Central memory CD8-positive, alpha-beta T cell (primary cell): Measurements from ENCODE around the gene LSM4.

Experiments
- ATAC-seq: fragments of 150-1000 bp; cut with Tn5 transposase; replicated peaks from 2 replicates; pipeline ENCODE4 v1.10.0; 2022; ENCODE audit warnings: mild to moderate bottlenecking, moderate FRiP score, moderate number of reproducible peaks; ENCODE audit not compliant: poor library complexity, severe bottlenecking; ENCODE audit errors: extremely low read depth
- DNase-seq, 2 donors: peaks; one replicate each; pipeline ENCODE4 v3.0.0; 2021; ENCODE audit warnings: low spot score in 2 of 2
- H3K27ac Mint-ChIP-seq: one replicate; pipeline ENCODE4 v1.8.0; 2022; ENCODE audit warnings: low read depth, mild to moderate bottlenecking, moderate library complexity, mixed read lengths
- H3K27me3 Mint-ChIP-seq: one replicate; pipeline ENCODE4 v1.8.0; 2022; ENCODE audit warnings: mixed read lengths
- H3K36me3 Mint-ChIP-seq: one replicate; pipeline ENCODE4 v1.8.0; 2022; ENCODE audit warnings: mild to moderate bottlenecking, moderate library complexity, mixed read lengths; ENCODE audit not compliant: insufficient read depth
- H3K4me1 Mint-ChIP-seq: one replicate; pipeline ENCODE4 v1.8.0; 2022; ENCODE audit warnings: mixed read lengths
- H3K4me3 Mint-ChIP-seq: one replicate; pipeline ENCODE4 v1.8.0; 2022; ENCODE audit warnings: mild to moderate bottlenecking, moderate library complexity, mixed read lengths
- H3K9me3 Mint-ChIP-seq: one replicate; pipeline ENCODE4 v1.8.0; 2022; ENCODE audit warnings: mixed read lengths

The LSM4 gene

DNA sequence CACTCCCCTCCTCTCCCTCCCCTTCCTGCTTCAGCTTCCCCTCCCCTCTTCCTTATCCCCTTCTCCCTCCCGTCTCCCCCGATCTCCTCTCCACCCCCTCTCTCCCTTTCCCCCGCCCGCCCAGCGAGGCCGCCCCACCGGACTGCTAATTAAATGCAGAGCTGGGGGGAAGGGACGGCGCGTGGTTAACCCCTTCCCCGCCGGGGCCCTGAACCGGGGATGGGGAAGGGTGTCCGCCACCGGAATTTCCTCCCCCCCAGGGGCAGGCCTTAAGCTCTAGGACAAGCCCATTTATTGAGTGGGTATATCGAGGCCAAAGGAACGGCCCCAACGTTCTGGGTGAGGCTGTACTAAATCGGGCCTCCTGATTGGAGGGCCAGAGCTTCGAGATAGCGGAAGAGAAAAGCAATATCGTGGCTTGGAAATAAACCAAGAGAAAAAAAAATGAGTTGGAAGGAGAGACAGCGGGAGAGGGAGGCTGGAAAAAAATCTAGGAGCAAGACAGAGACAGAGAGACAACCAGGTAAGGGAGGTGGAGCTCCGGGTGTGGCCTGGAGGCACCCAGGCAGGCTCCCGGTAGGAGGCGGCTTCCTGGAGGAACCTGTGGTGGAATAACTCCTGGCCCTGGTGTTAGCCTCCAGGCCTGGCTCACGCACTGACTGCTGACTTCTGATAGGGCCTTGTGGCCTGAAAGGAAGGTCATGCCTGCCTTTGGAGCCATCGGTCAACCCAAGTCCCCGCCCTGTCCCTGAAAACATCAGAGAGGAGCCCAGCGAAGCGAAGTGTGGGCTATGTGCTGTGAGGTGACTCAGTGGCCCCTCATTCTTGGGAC, 29.9 kb downstream of the LSM4 start:
- H3K4me1 Mint-ChIP-seq: peaks cover 62% of the 10 kb centered on the region
- H3K27me3 Mint-ChIP-seq: no peaks in the 10 kb centered on the region
- peak overlapping the region; percentile 86 for H3K4me3 Mint-ChIP-seq
- ATAC-seq (no peak), DNase-seq (no peak)
- no peaks in the 10 kb centered on the region for H3K9me3 Mint-ChIP-seq
- peaks cover 12% of the 10 kb centered on the region for H3K36me3 Mint-ChIP-seq
- peak overlapping the region; percentile 93 for H3K27ac Mint-ChIP-seq

- Mint-ChIP-seq H3K27ac (peak overlapping the region; percentile 93), H3K4me3 (peak overlapping the region; percentile 86), H3K27me3 (no peaks in the 10 kb centered on the region), H3K9me3 (no peaks in the 10 kb centered on the region), H3K4me1 (peaks cover 62% of the 10 kb centered on the region), H3K36me3 (peaks cover 12% of the 10 kb centered on the region)
- DNase-seq (peak in 1 of 2 donors; percentile 12), ATAC-seq (no peak)
These were observed 30.4 kb downstream of the LSM4 start for GRCh38 chr19:18292462-18292809.

DNA sequence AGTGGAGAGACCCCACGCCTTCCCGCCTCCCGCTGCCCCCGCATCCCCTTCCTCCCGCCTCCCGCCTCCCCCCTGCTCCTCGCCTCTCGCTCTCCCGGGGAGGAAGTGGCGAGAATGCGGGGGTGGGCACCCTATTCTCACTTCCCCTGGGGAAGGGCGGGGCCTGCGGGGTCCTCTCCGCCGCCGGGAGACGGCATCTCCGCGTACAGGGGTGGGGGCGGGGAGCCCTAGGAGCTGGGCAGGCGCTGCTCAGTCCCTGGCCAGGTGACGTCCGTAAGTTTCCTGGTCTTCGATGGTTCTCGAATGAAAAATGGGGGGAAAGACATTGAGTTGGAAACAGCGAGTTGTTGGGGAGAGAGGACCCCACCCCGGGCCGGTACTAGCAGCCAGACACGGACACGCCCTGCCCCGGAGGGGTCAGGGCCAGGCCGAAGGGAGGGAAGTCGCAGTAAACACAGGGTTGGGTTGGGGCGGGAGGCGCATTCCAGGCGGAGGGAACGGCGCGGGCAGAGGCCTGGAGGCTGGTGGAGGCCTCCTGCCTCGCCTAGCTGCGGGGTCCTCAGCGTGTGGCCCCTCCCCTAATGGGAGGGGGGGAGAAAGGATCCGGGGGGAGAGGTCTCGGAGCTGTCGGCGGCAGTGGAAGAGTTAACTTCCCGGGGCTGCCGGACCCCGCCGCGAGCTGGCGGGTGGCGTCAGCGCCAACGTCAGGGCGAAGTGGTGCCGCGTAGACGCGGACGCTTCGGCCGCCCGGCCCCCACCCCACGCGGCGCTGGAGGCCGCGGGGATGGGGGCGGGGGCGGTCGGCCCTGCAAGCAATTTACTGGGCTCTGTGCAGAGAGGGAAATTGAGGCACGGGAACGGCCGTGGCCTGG, 31.1 kb downstream of the LSM4 start:
- Mint-ChIP-seq H3K36me3 (peaks cover 12% of the 10 kb centered on the region), H3K9me3 (no peaks in the 10 kb centered on the region)

GRCh38 chr19:18291019-18291524, 31.8 kb downstream of the LSM4 start:
- ATAC-seq: no peak
- Mint-ChIP-seq H3K9me3 (no peaks in the 10 kb centered on the region), H3K36me3 (peaks cover 12% of the 10 kb centered on the region), H3K4me3 (peak overlapping the region; percentile 86), H3K4me1 (peaks cover 66% of the 10 kb centered on the region), H3K27me3 (no peaks in the 10 kb centered on the region), H3K27ac (peak overlapping the region; percentile 93)
- DNase-seq: no peak

More for the DNA sequence above, 31.1 kb downstream of the LSM4 start:
- Mint-ChIP-seq H3K4me1 (peaks cover 62% of the 10 kb centered on the region), H3K4me3 (peak overlapping the region; percentile 86), H3K27me3 (no peaks in the 10 kb centered on the region), H3K27ac (peak overlapping the region; percentile 93)
- ATAC-seq (peak; percentile 40), DNase-seq (peak in 1 of 2 donors; percentile 69)

- Mint-ChIP-seq H3K36me3 (peaks cover 12% of the 10 kb centered on the region), H3K27me3 (no peaks in the 10 kb centered on the region), H3K9me3 (no peaks in the 10 kb centered on the region), H3K4me1 (peaks cover 67% of the 10 kb centered on the region), H3K4me3 (peak overlapping the region; percentile 86), H3K27ac (peak overlapping the region; percentile 93)
- peak; percentile 54 for ATAC-seq
- DNase-seq: peak in 1 of 2 donors; percentile 79
These were observed 32.4 kb downstream of the LSM4 start for GRCh38 chr19:18290302-18291018.

- Mint-ChIP-seq H3K36me3 (peaks cover 7% of the 10 kb centered on the region), H3K27ac (peak overlapping the region; percentile 93), H3K9me3 (no peaks in the 10 kb centered on the region), H3K27me3 (no peaks in the 10 kb centered on the region), H3K4me1 (peaks cover 68% of the 10 kb centered on the region), H3K4me3 (peak overlapping the region; percentile 86)
- ATAC-seq (no peak), DNase-seq (no peak)
These were observed 33.2 kb downstream of the LSM4 start for GRCh38 chr19:18289471-18290301.

GRCh38 chr19:18287836-18288772, 34.8 kb downstream of the LSM4 start:
- ATAC-seq: no peak
- Mint-ChIP-seq H3K4me3 (no peak overlapping the region), H3K27ac (peak overlapping the region; percentile 84), H3K36me3 (peaks cover 5% of the 10 kb centered on the region), H3K27me3 (no peaks in the 10 kb centered on the region), H3K9me3 (no peaks in the 10 kb centered on the region), H3K4me1 (peaks cover 56% of the 10 kb centered on the region)
- no peak for DNase-seq

DNA sequence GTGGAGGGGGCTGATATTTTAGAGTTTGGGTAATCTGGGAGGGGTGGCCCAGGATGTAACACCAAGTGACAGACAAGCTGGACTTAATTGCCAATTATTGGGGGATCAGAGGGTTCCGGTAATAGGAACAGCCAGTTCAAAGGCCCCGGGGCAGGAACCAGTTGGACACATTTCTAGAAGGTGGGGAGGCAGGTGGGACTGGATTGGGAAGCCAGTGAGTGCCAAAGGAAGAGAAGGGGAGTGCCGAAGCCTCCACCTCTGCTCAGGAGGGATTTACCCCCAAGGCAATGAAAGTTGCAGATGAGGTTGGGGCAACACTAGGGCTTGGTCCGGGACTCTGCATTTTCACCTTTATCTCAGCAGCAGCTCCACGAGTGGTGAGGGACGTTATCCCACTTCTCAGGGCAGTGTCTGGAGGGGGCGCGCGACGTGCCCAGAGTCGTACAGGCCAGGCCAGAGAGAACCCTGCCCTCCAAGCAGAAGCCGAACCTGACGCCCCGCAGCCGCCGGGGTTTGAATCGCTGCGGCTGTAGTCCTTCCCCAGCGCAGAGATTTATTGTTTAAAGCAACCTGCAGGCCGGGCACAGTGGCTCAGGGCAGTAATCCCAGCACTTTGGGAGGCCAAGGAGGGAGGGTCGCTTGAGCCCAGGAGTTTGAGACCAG, 35.8 kb downstream of the LSM4 start:
- Mint-ChIP-seq H3K27ac (peak overlapping the region; percentile 91), H3K9me3 (no peaks in the 10 kb centered on the region), H3K4me3 (no peak overlapping the region), H3K4me1 (peaks cover 61% of the 10 kb centered on the region), H3K36me3 (peaks cover 8% of the 10 kb centered on the region), H3K27me3 (no peaks in the 10 kb centered on the region)
- no peak for DNase-seq
- ATAC-seq: no peak

DNA sequence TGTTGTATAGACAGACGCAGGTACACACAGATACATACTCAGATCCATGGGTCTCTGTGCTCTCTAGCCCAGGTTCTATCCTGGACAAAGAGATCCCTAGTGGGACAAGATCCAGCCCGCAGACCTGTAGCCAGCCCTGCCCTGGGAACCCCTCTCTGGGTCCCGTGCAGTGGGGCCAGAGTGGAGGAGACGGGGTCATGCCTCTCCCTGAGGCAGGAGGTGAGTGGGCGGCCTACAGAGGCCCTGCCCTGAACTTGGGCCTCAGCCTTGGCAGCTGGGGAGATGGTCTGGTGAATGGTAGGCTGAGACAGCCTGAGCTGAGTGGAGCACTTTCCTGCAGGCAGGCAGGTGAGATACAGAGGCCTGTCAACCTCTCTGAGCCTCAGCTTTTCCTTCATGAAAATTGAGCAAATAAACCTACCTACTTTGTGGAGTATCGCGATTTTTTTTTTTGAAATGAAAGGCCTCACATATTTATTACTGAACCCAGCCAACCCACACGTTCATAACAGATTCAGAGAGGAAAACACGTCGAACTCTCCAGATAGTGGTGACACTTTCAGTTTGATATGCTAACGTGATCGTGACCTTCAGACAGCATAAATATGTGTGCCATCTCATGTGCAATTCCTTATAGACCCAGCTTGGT, 38.0 kb downstream of the LSM4 start:
- H3K4me3 Mint-ChIP-seq: peak overlapping the region; percentile 27
- ATAC-seq: no peak
- H3K27me3 Mint-ChIP-seq: no peaks in the 10 kb centered on the region
- peak overlapping the region; percentile 36 for H3K27ac Mint-ChIP-seq
- H3K36me3 Mint-ChIP-seq: peaks cover 25% of the 10 kb centered on the region
- H3K9me3 Mint-ChIP-seq: no peaks in the 10 kb centered on the region
- peaks cover 48% of the 10 kb centered on the region for H3K4me1 Mint-ChIP-seq
- no peak for DNase-seq

- no peak for DNase-seq
- ATAC-seq: no peak
- H3K4me3 Mint-ChIP-seq: peak overlapping the region; percentile 9
- H3K27me3 Mint-ChIP-seq: no peaks in the 10 kb centered on the region
- H3K27ac Mint-ChIP-seq: peak overlapping the region; percentile 100
- peaks cover 55% of the 10 kb centered on the region for H3K4me1 Mint-ChIP-seq
- H3K9me3 Mint-ChIP-seq: no peaks in the 10 kb centered on the region
- peaks cover 38% of the 10 kb centered on the region for H3K36me3 Mint-ChIP-seq
These were observed 39.5 kb downstream of the LSM4 start for GRCh38 chr19:18283338-18283737.
